OCI-M1 (cell line): Measurements from ENCODE around the gene DXO.
"Not testable (repeated sequence)": the region's sequence is repeated elsewhere in the genome, so short reads cannot be mapped to it uniquely, and the experiment has no call there.

Source experiments
- DNase-seq: peaks from one replicate; lab custom pipeline; 2025; lab: John Stamatoyannopoulos, UW

Gene DXO

DNA sequence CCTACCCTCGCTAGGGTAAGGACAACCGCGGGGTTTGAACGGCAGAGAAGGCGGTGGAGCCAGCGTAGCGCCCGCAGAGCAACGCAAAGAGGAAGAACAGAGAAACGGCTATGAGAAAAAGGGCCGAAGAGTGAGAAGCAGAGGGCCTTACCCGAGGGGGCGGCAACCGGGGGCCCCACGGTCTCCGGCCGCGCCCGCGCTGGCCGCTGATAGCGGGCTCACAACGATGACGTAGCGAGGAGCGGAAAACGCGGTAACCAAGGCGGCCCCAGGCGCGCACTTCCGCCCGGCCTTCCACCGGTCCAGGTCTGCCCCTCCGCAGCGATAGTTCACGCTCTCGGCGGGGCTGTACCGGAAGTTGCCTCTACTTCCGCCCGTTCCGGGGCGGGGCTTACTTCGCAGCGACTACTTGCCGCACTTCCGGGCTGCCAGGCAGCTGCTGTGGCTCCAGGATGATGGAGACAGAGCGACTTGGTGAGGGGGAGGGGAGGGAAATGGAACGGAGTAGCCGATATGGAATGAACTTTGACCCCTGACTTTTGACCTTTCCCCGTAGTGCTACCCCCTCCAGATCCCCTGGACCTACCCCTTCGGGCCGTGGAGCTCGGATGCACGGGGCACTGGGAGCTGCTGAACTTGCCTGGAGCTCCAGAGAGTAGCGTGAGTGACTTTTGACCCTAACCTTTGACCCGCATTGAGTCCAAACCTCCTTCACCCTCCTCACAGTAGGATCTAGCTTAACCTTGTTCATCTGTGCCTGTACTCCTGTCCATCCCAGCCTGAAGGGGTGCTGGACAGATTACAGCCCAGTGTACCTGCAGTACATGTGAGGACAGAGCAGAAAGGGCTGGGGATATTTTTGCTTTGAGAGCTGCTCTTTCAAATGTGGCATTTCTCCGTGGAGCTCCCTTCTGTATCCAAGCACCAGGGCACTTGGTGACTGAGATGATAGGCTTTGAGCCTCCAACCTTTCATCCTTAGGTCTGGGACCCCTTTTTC, 12.9 kb downstream of the DXO start, which contains the start of the genes NELFE and SKIC2:
Gene NELFE, minus strand, starts transcription at position 231 of the 999 bp plus-strand sequence. CDS start 525 bp downstream, outside the sequence.
Gene SKIC2, plus strand, starts transcription at position 435 of the 999 bp plus-strand sequence. Its CDS starts 18 bp downstream, at position 453.
- peak; percentile 100 for DNase-seq

DNA sequence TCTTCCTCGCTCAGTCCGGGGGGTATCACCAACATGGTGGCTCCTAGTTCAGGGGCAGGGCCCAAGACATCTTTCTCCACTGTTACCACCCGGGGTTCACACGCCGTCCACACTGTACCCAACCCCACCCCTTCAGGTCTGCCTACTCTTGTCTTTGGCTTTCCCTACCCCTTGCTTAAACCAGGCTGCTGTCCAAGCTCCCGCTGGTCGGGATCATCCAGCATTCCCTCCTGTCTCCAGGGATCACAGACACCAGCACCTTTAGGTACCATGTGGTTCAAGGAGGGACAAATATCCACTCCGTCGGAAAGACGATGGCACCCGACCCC, 13.6 kb downstream of the DXO start:
- no peak for DNase-seq

DNA sequence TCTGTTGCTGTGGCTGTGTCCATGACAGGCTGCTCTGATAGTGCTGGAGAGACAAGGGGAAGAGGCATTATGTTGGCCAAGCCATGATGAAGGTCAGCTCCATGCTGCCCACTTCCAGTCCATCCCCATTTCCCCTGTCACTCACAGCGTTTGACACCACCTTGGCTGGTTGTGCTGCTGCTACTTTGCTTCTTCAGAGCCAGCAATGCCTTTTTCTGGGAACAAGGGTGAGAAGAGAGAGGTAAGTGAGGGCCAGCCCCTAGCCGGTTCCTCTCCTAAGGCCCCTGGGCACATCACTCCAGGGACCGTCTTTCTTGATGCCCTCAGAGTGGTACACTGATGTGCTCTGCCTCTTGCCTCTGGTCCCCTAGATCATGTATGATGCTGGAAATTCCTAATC, 15.1 kb downstream of the DXO start:
- no peak for DNase-seq

GRCh38 chr6:31954511-31954910, 17.4 kb downstream of the DXO start:
- no peak for DNase-seq

DNA sequence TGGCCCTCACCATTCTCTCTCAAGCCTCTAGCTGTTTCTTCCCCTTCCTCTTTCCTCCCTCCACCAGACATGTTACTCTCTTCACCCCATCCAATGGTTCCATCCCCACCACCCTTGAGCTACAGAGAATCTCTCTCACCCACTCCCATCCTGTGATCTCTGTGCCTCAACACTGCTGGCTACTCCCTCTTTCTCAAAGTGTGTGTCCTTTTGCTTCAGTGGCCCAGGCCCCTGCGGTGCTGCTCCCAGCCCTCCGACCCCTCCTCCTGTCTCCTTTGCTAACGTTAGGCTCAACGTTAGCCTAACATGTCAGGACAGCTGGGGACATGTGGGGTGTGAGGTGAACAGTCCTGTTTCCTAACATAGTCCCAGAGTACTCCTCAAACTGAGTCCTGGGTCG, 19.0 kb downstream of the DXO start:
- no peak for DNase-seq

DNA sequence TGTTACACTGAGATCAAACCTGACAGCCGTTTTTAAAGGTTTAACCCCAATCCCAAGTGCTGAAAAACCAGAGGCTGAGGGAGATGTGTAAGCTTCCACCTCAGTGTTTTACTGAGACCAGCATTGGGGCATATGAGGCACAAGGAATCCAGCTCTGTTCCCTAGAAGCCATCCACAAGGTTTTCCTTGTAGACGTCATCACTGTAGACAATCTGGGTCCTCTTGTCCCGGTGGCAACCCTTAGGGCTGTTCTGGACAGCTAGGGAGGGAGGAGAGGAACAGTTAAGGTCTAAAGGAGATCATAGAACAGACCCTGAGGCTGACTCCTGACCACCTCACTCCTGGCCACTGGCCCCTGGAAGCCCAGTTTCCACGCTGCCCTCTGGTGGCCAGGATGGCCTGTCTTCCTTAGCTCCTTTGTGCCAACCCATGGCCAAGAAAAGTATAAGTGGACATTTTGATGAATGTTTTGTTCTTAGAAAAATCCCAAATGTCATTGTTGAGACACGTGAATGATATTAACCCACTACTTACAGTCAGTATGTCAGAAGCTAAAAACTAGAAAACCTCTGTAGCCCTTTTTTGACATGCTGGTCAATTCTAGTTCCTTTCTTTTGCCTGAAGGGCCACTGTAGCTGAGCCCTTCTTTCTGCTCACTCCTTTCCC, 19.7 kb downstream of the DXO start:
- peak; percentile 81 for DNase-seq

DNA sequence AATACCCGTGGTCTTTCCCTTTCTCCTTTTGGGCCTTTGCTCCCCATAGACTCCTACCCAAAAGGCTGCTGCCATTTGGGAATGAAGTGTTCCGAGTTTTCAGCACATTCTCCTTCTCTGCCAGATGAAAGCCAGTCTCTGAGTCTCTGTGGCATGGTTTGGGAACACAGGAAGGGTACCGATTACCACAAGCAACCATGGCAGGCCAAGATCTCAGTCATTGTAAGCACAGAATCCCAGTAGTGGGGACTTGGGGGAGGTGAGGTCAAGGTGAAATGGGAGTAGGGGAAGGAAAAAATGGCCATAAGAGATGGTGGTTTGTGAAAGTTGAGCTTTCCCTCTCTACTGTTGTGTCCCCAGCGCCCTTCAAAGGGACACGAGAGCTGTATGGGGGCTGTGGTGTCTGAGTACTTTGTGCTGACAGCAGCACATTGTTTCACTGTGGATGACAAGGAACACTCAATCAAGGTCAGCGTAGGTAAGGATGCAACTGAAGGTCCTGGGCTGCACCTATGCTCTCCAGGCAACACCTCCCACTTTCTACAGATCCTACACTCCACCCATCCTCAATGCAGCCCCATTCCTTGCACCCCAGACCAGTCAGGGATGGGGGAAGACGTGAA, 21.9 kb downstream of the DXO start:
- no peak for DNase-seq

- peak; percentile 59 for DNase-seq
Observed at GRCh38 chr6:31948753-31949413, 23.1 kb downstream of the DXO start.

DNA sequence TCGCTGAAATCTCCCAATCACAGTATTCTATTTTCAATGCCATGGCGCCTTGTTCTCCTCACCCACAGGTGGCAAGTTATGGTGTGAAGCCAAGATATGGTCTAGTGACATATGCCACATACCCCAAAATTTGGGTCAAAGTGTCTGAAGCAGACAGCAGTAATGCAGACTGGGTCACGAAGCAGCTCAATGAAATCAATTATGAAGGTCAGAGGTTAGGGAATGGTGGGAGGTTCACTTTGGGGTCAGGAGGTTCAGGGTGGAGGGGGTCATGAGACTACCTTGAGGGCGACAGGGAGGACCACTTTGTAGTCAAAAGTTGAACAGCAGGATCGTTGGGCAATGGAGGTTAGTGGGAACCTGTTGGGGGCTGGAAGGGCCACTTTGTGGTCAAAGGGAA, 23.6 kb downstream of the DXO start:
- DNase-seq, result no peak

DNA sequence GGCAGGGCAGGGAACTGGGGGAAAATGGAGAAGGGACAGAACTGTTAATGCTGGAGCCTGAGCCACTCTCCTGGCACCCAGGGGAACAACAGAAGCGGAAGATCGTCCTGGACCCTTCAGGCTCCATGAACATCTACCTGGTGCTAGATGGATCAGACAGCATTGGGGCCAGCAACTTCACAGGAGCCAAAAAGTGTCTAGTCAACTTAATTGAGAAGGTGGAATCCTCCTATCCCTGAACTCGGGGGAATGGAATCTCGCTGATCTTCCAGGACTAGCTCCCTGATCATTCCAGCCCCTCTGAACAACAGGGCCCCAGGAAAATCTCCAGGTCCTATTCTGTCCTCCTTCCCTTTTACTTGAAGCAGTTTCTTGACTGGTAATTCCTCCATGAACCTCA, 24.1 kb downstream of the DXO start:
- no peak for DNase-seq

- DNase-seq, result no peak
Observed at GRCh38 chr6:31947070-31947675, 24.8 kb downstream of the DXO start.

DNA sequence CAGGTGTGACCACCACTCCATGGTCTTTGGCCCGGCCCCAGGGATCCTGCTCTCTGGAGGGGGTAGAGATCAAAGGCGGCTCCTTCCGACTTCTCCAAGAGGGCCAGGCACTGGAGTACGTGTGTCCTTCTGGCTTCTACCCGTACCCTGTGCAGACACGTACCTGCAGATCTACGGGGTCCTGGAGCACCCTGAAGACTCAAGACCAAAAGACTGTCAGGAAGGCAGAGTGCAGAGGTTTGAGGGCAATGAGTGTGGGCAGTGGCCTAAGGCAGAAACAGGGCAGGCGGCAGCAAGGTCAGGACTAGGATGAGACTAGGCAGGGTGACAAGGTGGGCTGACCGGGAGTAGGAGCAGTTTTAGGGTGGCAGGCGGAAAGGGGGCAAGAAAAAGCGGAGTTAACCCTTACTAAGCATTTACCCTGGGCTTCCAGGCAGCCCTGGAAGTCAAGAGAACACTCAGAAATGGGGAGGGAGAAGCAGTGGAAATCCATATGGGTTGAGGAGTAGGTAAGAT, 25.5 kb downstream of the DXO start:
- no peak for DNase-seq

DNA sequence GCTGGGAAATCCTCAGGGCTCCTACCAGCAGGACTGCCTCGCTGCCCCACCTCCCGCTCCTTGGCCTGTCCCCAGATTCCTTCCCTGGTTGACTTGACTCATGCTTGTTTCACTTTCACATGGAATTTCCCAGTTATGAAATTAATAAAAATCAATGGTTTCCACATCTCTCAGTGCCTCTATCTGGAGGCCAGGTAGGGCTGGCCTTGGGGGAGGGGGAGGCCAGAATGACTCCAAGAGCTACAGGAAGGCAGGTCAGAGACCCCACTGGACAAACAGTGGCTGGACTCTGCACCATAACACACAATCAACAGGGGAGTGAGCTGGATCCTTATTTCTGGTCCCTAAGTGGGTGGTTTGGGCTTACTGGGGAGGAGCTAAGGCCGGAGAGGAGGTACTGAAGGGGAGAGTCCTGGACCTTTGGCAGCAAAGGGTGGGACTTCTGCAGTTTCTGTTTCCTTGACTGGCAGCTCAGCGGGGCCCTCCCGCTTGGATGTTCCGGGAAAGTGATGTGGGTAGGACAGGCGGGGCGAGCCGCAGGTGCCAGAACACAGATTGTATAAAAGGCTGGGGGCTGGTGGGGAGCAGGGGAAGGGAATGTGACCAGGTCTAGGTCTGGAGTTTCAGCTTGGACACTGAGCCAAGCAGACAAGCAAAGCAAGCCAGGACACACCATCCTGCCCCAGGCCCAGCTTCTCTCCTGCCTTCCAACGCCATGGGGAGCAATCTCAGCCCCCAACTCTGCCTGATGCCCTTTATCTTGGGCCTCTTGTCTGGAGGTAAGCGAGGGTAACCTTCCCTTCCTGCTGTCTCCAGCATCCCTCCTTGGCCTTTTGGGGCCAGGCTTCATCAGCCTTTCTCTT, 26.2 kb downstream of the DXO start, which contains the start of gene CFB:
Gene CFB, plus strand, starts transcription at position 589 of the 863 bp plus-strand sequence. Its CDS starts 127 bp downstream, at position 716.
- DNase-seq, result peak; percentile 52

DNA sequence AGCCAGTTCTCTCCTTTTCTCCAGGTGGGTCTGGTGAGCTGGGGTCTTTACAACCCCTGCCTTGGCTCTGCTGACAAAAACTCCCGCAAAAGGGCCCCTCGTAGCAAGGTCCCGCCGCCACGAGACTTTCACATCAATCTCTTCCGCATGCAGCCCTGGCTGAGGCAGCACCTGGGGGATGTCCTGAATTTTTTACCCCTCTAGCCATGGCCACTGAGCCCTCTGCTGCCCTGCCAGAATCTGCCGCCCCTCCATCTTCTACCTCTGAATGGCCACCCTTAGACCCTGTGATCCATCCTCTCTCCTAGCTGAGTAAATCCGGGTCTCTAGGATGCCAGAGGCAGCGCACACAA, 26.8 kb downstream of the DXO start:
- DNase-seq, result no peak

- no peak for DNase-seq
Observed at GRCh38 chr6:31943742-31944141, 28.2 kb downstream of the DXO start.

GRCh38 chr6:31940256-31940664, 31.7 kb downstream of the DXO start:
- no peak for DNase-seq

GRCh38 chr6:31935823-31936222, 36.1 kb downstream of the DXO start:
- DNase-seq, result no peak

- no peak for DNase-seq
Observed at GRCh38 chr6:31935021-31935420, 36.9 kb downstream of the DXO start.

- DNase-seq, result no peak
Observed at GRCh38 chr6:31933537-31933936, 38.4 kb downstream of the DXO start.

DNA sequence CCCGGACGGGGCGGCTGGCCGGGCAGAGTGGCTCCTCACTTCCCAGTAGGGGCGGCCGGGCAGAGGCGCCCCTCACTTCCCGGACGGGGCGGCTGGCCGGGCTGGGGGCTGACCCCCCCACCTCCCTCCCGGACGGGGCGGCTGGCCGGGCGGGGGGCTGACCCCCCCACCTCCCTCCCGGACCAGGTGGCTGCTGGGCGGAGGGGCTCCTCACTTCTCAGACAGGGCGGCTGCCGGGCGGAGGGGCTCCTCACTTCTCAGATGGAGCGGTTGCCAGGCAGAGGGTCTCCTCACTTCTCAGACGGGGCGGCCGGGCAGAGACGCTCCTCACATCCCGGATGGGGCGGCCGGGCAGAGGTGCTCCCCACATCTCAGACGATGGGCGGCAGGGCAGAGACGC, 39.8 kb downstream of the DXO start:
- not testable (repeated sequence) for DNase-seq
